Adrenal gland (tissue), 5 donors: ENCODE measurements around the gene NUP98.

ENCODE experiments used
- CTCF ChIP-seq, 6 experiments: fragments of 450-650 bp in 4 of 6; fragments of 200-600 bp in 2 of 6; sonication (generic) in 1 of 6; IDR thresholded peaks; 1 replicate in 5 of 6; 2 replicates in 1 of 6; pipeline versions ENCODE4 v1.5.1 to v1.8.0; 2016 to 2021; ENCODE audit warnings: antibody characterized with exemption in 6 of 6, mild to moderate bottlenecking in 2 of 6, moderate library complexity in 1 of 6
- POLR2A ChIP-seq, 2 donors: fragments of 450-650 bp; IDR thresholded peaks; one replicate each; pipeline ENCODE4 v1.6.1; 2017; ENCODE audit warnings: antibody characterized with exemption in 2 of 2, mild to moderate bottlenecking in 2 of 2, moderate library complexity in 1 of 2
- donor health status: DM: no; HTN: no; CAD: no.

- no peak for TF ChIP-seq POLR2A (IDR thresholded peaks at IDR 0.05)
- TF ChIP-seq CTCF (IDR thresholded peaks at IDR 0.05) = no peak
Measured at GRCh38 chr11:3685923-3686322, 111.4 kb downstream of the NUP98 start.
